ENCODE data around the gene HMGN5.

DNA sequence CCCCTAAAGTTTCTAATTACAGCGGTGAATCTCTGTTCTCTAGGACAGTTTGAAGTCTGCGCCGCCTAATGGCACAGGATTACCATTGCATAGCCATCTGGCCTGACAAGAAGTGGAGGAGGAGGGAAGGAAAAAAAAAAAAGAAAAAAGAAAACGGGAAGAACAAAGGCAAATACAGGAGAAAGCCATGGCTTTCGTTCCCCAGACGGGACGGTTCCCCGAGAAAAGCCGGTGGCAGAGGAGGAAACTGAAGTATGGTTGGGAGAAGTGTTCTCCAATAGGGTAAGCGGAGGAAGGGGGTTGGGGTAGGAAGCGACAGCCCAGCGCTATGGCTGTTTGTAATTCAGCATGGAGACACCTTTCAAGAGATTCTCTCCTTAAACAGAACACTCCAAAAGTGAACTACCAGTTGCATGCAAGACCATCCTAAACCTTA lies 80.8 kb downstream of the HMGN5 start:
- TF ChIP-seq, protein P1, sequence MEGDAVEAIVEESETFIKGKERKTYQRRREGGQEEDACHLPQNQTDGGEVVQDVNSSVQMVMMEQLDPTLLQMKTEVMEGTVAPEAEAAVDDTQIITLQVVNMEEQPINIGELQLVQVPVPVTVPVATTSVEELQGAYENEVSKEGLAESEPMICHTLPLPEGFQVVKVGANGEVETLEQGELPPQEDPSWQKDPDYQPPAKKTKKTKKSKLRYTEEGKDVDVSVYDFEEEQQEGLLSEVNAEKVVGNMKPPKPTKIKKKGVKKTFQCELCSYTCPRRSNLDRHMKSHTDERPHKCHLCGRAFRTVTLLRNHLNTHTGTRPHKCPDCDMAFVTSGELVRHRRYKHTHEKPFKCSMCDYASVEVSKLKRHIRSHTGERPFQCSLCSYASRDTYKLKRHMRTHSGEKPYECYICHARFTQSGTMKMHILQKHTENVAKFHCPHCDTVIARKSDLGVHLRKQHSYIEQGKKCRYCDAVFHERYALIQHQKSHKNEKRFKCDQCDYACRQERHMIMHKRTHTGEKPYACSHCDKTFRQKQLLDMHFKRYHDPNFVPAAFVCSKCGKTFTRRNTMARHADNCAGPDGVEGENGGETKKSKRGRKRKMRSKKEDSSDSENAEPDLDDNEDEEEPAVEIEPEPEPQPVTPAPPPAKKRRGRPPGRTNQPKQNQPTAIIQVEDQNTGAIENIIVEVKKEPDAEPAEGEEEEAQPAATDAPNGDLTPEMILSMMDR (conservative IDR thresholded peaks at IDR 0.05; ENCODE audit: low read depth, low read length), result peak; percentile 70
- no peak for TF ChIP-seq EZH2 (IDR thresholded peaks at IDR 0.05; ENCODE audit: borderline replicate concordance, low read depth, low read length, poor library complexity, severe bottlenecking)
